Progenitor cell of endocrine pancreas (in vitro differentiated cells): Measurements from ENCODE around the gene GANC. TPM values are rescaled to one million over a fixed set of nuclear protein-coding genes. Genes with fewer than 3 reads are reported as not detected.

Experiments used
- DNase-seq: peaks from one replicate; pipeline ENCODE4 v3.0.0; 2021; ENCODE audit warnings: low spot score; ENCODE audit not compliant: unreplicated experiment
- H3K27ac Mint-ChIP-seq: 2 replicates; pipeline ENCODE4 v1.8.0; 2021; ENCODE audit warnings: mild to moderate bottlenecking, moderate library complexity, mixed read lengths
- H3K27me3 Mint-ChIP-seq: 2 replicates; pipeline ENCODE4 v1.8.0; 2021; ENCODE audit warnings: mixed read lengths
- H3K36me3 Mint-ChIP-seq: 2 replicates; pipeline ENCODE4 v1.8.0; 2022; ENCODE audit warnings: mixed read lengths; ENCODE audit not compliant: insufficient read depth
- H3K4me1 Mint-ChIP-seq: 2 replicates; pipeline ENCODE4 v1.8.0; 2021; ENCODE audit warnings: low read depth, mixed read lengths
- H3K4me3 Mint-ChIP-seq: 2 replicates; pipeline ENCODE4 v1.8.0; 2021; ENCODE audit warnings: low read depth, mild to moderate bottlenecking, moderate library complexity, mixed read lengths
- H3K9me3 Mint-ChIP-seq: 2 replicates; pipeline ENCODE4 v1.8.0; 2021; ENCODE audit warnings: low read depth, mixed read lengths
- CTCF ChIP-seq: fragments of 200-600 bp; sonication (generic); IDR thresholded peaks from one replicate; pipeline ENCODE4 v1.5.0; 2021; ENCODE audit warnings: antibody characterized with exemption, mild to moderate bottlenecking; ENCODE audit not compliant: unreplicated experiment
- total RNA-seq: library from RNA; stranded (reverse); gene quantifications from 2 replicates; pipeline ENCODE4 v1.2.1, GENCODE V29; 2021

GANC gene
- total RNA-seq, 1 donor from 2014 or later: 20.6 TPM

GRCh38 chr15:42387603-42388002 lies 114.6 kb downstream of the GANC start:
- Mint-ChIP-seq H3K36me3 (no peaks in the 10 kb centered on the region), H3K4me1 (peaks cover 2% of the 10 kb centered on the region), H3K9me3 (no peaks in the 10 kb centered on the region), H3K27ac (no peak overlapping the region), H3K4me3 (no peak overlapping the region), H3K27me3 (peaks cover 14% of the 10 kb centered on the region)
- DNase-seq: no peak
- no peak for TF ChIP-seq CTCF

- DNase-seq: no peak
Observed at GRCh38 chr15:42392309-42393024, 119.5 kb downstream of the GANC start.

GRCh38 chr15:42394106-42394505 lies 121.1 kb downstream of the GANC start:
- Mint-ChIP-seq H3K4me1 (peaks cover 2% of the 10 kb centered on the region), H3K27me3 (peaks cover 2% of the 10 kb centered on the region), H3K36me3 (no peaks in the 10 kb centered on the region), H3K4me3 (no peak overlapping the region), H3K27ac (peak overlapping the region; percentile 0), H3K9me3 (no peaks in the 10 kb centered on the region)
- DNase-seq: no peak
- no peak for TF ChIP-seq CTCF

More at GRCh38 chr15:42392309-42393024, 119.5 kb downstream of the GANC start:
- no peak for TF ChIP-seq CTCF
- Mint-ChIP-seq H3K9me3 (no peaks in the 10 kb centered on the region), H3K36me3 (no peaks in the 10 kb centered on the region), H3K27ac (no peak overlapping the region), H3K4me3 (no peak overlapping the region), H3K27me3 (peaks cover 2% of the 10 kb centered on the region), H3K4me1 (peaks cover 2% of the 10 kb centered on the region)

- H3K4me1 Mint-ChIP-seq: peaks cover 2% of the 10 kb centered on the region
- H3K27me3 Mint-ChIP-seq: peaks cover 2% of the 10 kb centered on the region
- H3K36me3 Mint-ChIP-seq: no peaks in the 10 kb centered on the region
- no peak overlapping the region for H3K4me3 Mint-ChIP-seq
- H3K9me3 Mint-ChIP-seq: no peaks in the 10 kb centered on the region
- no peak for DNase-seq
- no peak for TF ChIP-seq CTCF
- H3K27ac Mint-ChIP-seq: peak overlapping the region; percentile 45
Observed at GRCh38 chr15:42395838-42396237, 122.8 kb downstream of the GANC start.

- Mint-ChIP-seq H3K36me3 (no peaks in the 10 kb centered on the region), H3K9me3 (no peaks in the 10 kb centered on the region), H3K27me3 (no peaks in the 10 kb centered on the region), H3K4me3 (no peak overlapping the region), H3K27ac (no peak overlapping the region), H3K4me1 (no peaks in the 10 kb centered on the region)
- DNase-seq: no peak
- no peak for TF ChIP-seq CTCF
Observed at GRCh38 chr15:42401544-42402454, 128.8 kb downstream of the GANC start.
